Measurements from ENCODE around the gene LSAMP. TPM values are rescaled to one million over a fixed set of nuclear protein-coding genes. Genes with fewer than 3 reads are reported as not detected.

The LSAMP gene
- total and polyA plus RNA-seq, 2 of the 8 experiments (the other 6 are each of a cell fraction or from before 2014, with no cell fraction given): 1.8 to 5.7 TPM

DNA sequence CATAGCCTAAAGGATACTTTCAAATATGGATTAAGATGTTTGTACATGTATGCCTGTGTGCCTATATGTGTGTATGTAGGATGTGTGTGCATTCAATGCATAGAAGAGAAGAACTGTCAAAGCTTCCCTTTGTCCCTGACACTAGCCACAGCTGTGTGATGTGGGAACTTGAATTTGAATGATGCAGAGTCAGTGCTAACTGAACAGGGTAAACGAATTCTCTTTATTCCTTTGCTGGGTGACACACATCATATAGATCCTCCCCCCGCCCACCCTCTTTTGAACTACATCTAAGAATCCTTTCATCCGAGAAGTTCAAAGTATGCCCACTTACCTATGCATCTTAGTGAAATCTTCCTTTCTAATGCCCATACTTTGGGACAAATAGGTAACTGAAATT is 593.7 kb downstream of the LSAMP start (continued):
- TF ChIP-seq, protein P1, sequence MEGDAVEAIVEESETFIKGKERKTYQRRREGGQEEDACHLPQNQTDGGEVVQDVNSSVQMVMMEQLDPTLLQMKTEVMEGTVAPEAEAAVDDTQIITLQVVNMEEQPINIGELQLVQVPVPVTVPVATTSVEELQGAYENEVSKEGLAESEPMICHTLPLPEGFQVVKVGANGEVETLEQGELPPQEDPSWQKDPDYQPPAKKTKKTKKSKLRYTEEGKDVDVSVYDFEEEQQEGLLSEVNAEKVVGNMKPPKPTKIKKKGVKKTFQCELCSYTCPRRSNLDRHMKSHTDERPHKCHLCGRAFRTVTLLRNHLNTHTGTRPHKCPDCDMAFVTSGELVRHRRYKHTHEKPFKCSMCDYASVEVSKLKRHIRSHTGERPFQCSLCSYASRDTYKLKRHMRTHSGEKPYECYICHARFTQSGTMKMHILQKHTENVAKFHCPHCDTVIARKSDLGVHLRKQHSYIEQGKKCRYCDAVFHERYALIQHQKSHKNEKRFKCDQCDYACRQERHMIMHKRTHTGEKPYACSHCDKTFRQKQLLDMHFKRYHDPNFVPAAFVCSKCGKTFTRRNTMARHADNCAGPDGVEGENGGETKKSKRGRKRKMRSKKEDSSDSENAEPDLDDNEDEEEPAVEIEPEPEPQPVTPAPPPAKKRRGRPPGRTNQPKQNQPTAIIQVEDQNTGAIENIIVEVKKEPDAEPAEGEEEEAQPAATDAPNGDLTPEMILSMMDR (IDR thresholded peaks at IDR 0.05; ENCODE audit: control extremely low read depth in 1 of 3, insufficient read depth in 1 of 3, low read depth in 1 of 3, low read length in 3 of 3): no peak
- TF ChIP-seq HDAC6 (IDR thresholded peaks at IDR 0.05; ENCODE audit: low read depth, low read length) (no peak), SP2 (IDR thresholded peaks at IDR 0.05; ENCODE audit: low read length) (no peak), BACH1 (IDR thresholded peaks at IDR 0.05; ENCODE audit: low read length) (no peak), KDM4A (IDR thresholded peaks at IDR 0.05; ENCODE audit: low read depth, low read length, severe bottlenecking) (no peak), KDM1A (IDR thresholded peaks at IDR 0.05; ENCODE audit: borderline replicate concordance, low read length) (no peak), TAF7 (optimal IDR thresholded peaks at IDR 0.05; ENCODE audit: borderline replicate concordance, low read depth, low read length) (no peak), SP1 (IDR thresholded peaks at IDR 0.05; ENCODE audit: low read depth, low read length) (no peak)
- TF ChIP-seq, protein P2, sequence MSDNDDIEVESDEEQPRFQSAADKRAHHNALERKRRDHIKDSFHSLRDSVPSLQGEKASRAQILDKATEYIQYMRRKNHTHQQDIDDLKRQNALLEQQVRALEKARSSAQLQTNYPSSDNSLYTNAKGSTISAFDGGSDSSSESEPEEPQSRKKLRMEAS (IDR thresholded peaks at IDR 0.05): no peak

All from H1 (cell line).